ENCODE data around the gene UBE3A. TPM values are rescaled to one million over a fixed set of nuclear protein-coding genes. Genes with fewer than 3 reads are reported as not detected.

Gene UBE3A
- total RNA-seq, 1 donor from 2014 or later, result 102 TPM

GRCh38 chr15:25451501-25451900 is 12.7 kb upstream of the UBE3A start:
- no peak overlapping the region for H2AFZ ChIP-seq (ENCODE audit: low read depth, low read length)
- Mint-ChIP-seq H3K27ac (ENCODE audit: unreplicated experiment) (no peak overlapping the region), H3K9me3 (ENCODE audit: unreplicated experiment) (peaks cover 7% of the 10 kb centered on the region), H3K36me3 (ENCODE audit: low read depth, unreplicated experiment) (peaks cover 4% of the 10 kb centered on the region), H3K27me3 (ENCODE audit: low read depth, unreplicated experiment) (no peaks in the 10 kb centered on the region), H3K4me1 (ENCODE audit: low read depth, unreplicated experiment) (no peaks in the 10 kb centered on the region), H3K4me3 (ENCODE audit: unreplicated experiment) (no peak overlapping the region)
- H4K20me1 ChIP-seq (ENCODE audit: insufficient read depth, low read length), result no peaks in the 10 kb centered on the region
- H3K79me2 ChIP-seq (ENCODE audit: insufficient read depth, low read length), result no peaks in the 10 kb centered on the region
- H3K4me3 ChIP-seq (ENCODE audit: insufficient read depth, low read depth, low read length), result no peak overlapping the region
- TF ChIP-seq EZH2 (IDR thresholded peaks at IDR 0.05; ENCODE audit: insufficient read depth, low read length) (no peak), CTCF (IDR thresholded peaks at IDR 0.05; ENCODE audit: insufficient read depth, low read depth, low read length) (no peak)
- peaks cover 7% of the 10 kb centered on the region for H3K9me3 ChIP-seq (ENCODE audit: insufficient read depth, low read depth, low read length)
- no peak overlapping the region for H3K4me2 ChIP-seq (ENCODE audit: low read length)
- no peaks in the 10 kb centered on the region for H3K27me3 ChIP-seq (ENCODE audit: insufficient read depth, low read length)
- no peaks in the 10 kb centered on the region for H3K4me1 ChIP-seq (ENCODE audit: insufficient read depth, low read length)
- H3K36me3 ChIP-seq (ENCODE audit: insufficient read depth, low read length), result no peaks in the 10 kb centered on the region
- DNase-seq (ENCODE audit: low read depth), result no peak
- FAIRE-seq, result no peak
- H3K9ac ChIP-seq (ENCODE audit: low read length), result no peak overlapping the region
- H3K27ac ChIP-seq (ENCODE audit: low read depth, low read length), result no peak overlapping the region

GRCh38 chr15:25450163-25450562 is 11.3 kb upstream of the UBE3A start:
- Mint-ChIP-seq H3K36me3 (ENCODE audit: low read depth, unreplicated experiment) (peaks cover 4% of the 10 kb centered on the region), H3K27ac (ENCODE audit: unreplicated experiment) (no peak overlapping the region), H3K27me3 (ENCODE audit: low read depth, unreplicated experiment) (no peaks in the 10 kb centered on the region), H3K4me1 (ENCODE audit: low read depth, unreplicated experiment) (no peaks in the 10 kb centered on the region), H3K4me3 (ENCODE audit: unreplicated experiment) (no peak overlapping the region), H3K9me3 (ENCODE audit: unreplicated experiment) (peaks cover 7% of the 10 kb centered on the region)
- H3K4me2 ChIP-seq (ENCODE audit: low read length), result no peak overlapping the region
- DNase-seq (ENCODE audit: low read depth) (no peak), FAIRE-seq (no peak)
- H4K20me1 ChIP-seq (ENCODE audit: insufficient read depth, low read length), result no peaks in the 10 kb centered on the region
- no peak overlapping the region for H3K4me3 ChIP-seq (ENCODE audit: insufficient read depth, low read depth, low read length)
- H3K79me2 ChIP-seq (ENCODE audit: insufficient read depth, low read length), result no peaks in the 10 kb centered on the region
- H3K36me3 ChIP-seq (ENCODE audit: insufficient read depth, low read length), result no peaks in the 10 kb centered on the region
- H3K27ac ChIP-seq (ENCODE audit: low read depth, low read length), result no peak overlapping the region
- TF ChIP-seq EZH2 (IDR thresholded peaks at IDR 0.05; ENCODE audit: insufficient read depth, low read length) (no peak), CTCF (IDR thresholded peaks at IDR 0.05; ENCODE audit: insufficient read depth, low read depth, low read length) (no peak)
- H3K27me3 ChIP-seq (ENCODE audit: insufficient read depth, low read length), result no peaks in the 10 kb centered on the region
- no peak overlapping the region for H2AFZ ChIP-seq (ENCODE audit: low read depth, low read length)
- no peak overlapping the region for H3K9ac ChIP-seq (ENCODE audit: low read length)
- H3K9me3 ChIP-seq (ENCODE audit: insufficient read depth, low read depth, low read length), result peaks cover 7% of the 10 kb centered on the region
- H3K4me1 ChIP-seq (ENCODE audit: insufficient read depth, low read length), result no peaks in the 10 kb centered on the region

- peaks cover 4% of the 10 kb centered on the region for H3K9me3 ChIP-seq (ENCODE audit: insufficient read depth, low read depth, low read length)
- no peaks in the 10 kb centered on the region for H3K27me3 ChIP-seq (ENCODE audit: insufficient read depth, low read length)
- Mint-ChIP-seq H3K4me1 (ENCODE audit: low read depth, unreplicated experiment) (no peaks in the 10 kb centered on the region), H3K4me3 (ENCODE audit: unreplicated experiment) (no peak overlapping the region), H3K27me3 (ENCODE audit: low read depth, unreplicated experiment) (no peaks in the 10 kb centered on the region), H3K27ac (ENCODE audit: unreplicated experiment) (no peak overlapping the region), H3K36me3 (ENCODE audit: low read depth, unreplicated experiment) (peaks cover 2% of the 10 kb centered on the region), H3K9me3 (ENCODE audit: unreplicated experiment) (peaks cover 6% of the 10 kb centered on the region)
- H3K4me3 ChIP-seq (ENCODE audit: insufficient read depth, low read depth, low read length), result no peak overlapping the region
- no peak overlapping the region for H3K4me2 ChIP-seq (ENCODE audit: low read length)
- no peak for DNase-seq (ENCODE audit: low read depth)
- H3K36me3 ChIP-seq (ENCODE audit: insufficient read depth, low read length), result no peaks in the 10 kb centered on the region
- H2AFZ ChIP-seq (ENCODE audit: low read depth, low read length), result no peak overlapping the region
- no peak for TF ChIP-seq CTCF (IDR thresholded peaks at IDR 0.05; ENCODE audit: insufficient read depth, low read depth, low read length)
- no peak overlapping the region for H3K27ac ChIP-seq (ENCODE audit: low read depth, low read length)
- no peak for FAIRE-seq
- H3K9ac ChIP-seq (ENCODE audit: low read length), result no peak overlapping the region
- H4K20me1 ChIP-seq (ENCODE audit: insufficient read depth, low read length), result no peaks in the 10 kb centered on the region
- no peaks in the 10 kb centered on the region for H3K79me2 ChIP-seq (ENCODE audit: insufficient read depth, low read length)
- H3K4me1 ChIP-seq (ENCODE audit: insufficient read depth, low read length), result no peaks in the 10 kb centered on the region
Observed at GRCh38 chr15:25446076-25446475, 7.3 kb upstream of the UBE3A start.

Measured in astrocyte (in vitro differentiated cells and primary cell).